IPS-NIHi7 (cell line): Measurements from ENCODE around the gene UBALD2.
"Not testable (repeated sequence)": the region's sequence is repeated elsewhere in the genome, so short reads cannot be mapped to it uniquely, and the experiment has no call there.

Source experiments
- DNase-seq: peaks from one replicate; pipeline ENCODE4 v3.0.0; 2012; ENCODE audit warnings: mixed read lengths; ENCODE audit errors: extremely low spot score

UBALD2 gene

GRCh38 chr17:76264755-76265623 lies at the start of gene UBALD2:
TSS of gene UBALD2 (plus strand) at chr17:76265348. CDS start at chr17:76265506, 158 bp downstream.
- DNase-seq: peak; percentile 99

- no peak for DNase-seq
Observed at GRCh38 chr17:76217081-76217480, 48.1 kb upstream of the UBALD2 start.

GRCh38 chr17:76219670-76220383 lies 45.3 kb upstream of the UBALD2 start:
- no peak for DNase-seq

GRCh38 chr17:76223802-76224201 lies 41.3 kb upstream of the UBALD2 start:
- DNase-seq: no peak

- not testable (repeated sequence) for DNase-seq
Observed at GRCh38 chr17:76225373-76226086, 39.6 kb upstream of the UBALD2 start.

- DNase-seq: not testable (repeated sequence)
Observed at GRCh38 chr17:76226749-76227148, 38.4 kb upstream of the UBALD2 start.

GRCh38 chr17:76232342-76232741 lies 32.8 kb upstream of the UBALD2 start:
- no peak for DNase-seq

- no peak for DNase-seq
Observed at GRCh38 chr17:76233588-76234353, 31.4 kb upstream of the UBALD2 start.

- DNase-seq: no peak
Observed at GRCh38 chr17:76234354-76234679, 30.8 kb upstream of the UBALD2 start.

GRCh38 chr17:76235883-76236282 lies 29.3 kb upstream of the UBALD2 start:
- no peak for DNase-seq

GRCh38 chr17:76236603-76237002 lies 28.5 kb upstream of the UBALD2 start:
- DNase-seq: no peak

GRCh38 chr17:76237859-76238313 lies 27.3 kb upstream of the UBALD2 start:
- DNase-seq: no peak

- DNase-seq: no peak
Observed at GRCh38 chr17:76238847-76239537, 26.2 kb upstream of the UBALD2 start.

GRCh38 chr17:76239538-76240274 lies 25.4 kb upstream of the UBALD2 start:
- DNase-seq: peak; percentile 25

GRCh38 chr17:76240461-76241203 lies 24.5 kb upstream of the UBALD2 start, which contains the start of gene RNF157:
TSS of gene RNF157 (minus strand) at chr17:76240493. CDS start at chr17:76240240, 253 bp downstream.
- DNase-seq: peak; percentile 83

GRCh38 chr17:76241204-76241538 lies 24.0 kb upstream of the UBALD2 start:
- no peak for DNase-seq

GRCh38 chr17:76241691-76242255 lies 23.4 kb upstream of the UBALD2 start:
- no peak for DNase-seq

GRCh38 chr17:76243826-76244679 lies 21.1 kb upstream of the UBALD2 start:
- no peak for DNase-seq
